GM06990 (cell line): ENCODE measurements around the gene MBLAC1.
A peak's percentile ranks its signal among the peaks of the same experiment; 100 is the strongest.

Experiments
- DNase-seq: peaks from one replicate; pipeline ENCODE4 v3.0.0-alpha.2; 2011; ENCODE audit not compliant: insufficient read length; ENCODE audit errors: extremely low read depth
- H3K27me3 ChIP-seq: replicated peaks from 2 replicates; pipeline ENCODE4 v1.6.0; 2011; ENCODE audit warnings: low read length; ENCODE audit not compliant: control insufficient read depth, insufficient read depth
- H3K36me3 ChIP-seq: 2 replicates; pipeline ENCODE4 v1.5.1; 2011; ENCODE audit warnings: low read length; ENCODE audit not compliant: control insufficient read depth, insufficient read depth
- H3K4me3 ChIP-seq: replicated peaks from 2 replicates; pipeline ENCODE4 v1.5.1; 2011; ENCODE audit warnings: low read depth, mild to moderate bottlenecking, control low read depth, low read length
- TF ChIP-seq, protein P1 (sequence below): IDR thresholded peaks from 2 replicates; pipeline ENCODE4 v1.5.1; 2011; ENCODE audit warnings: low read length, control low read depth, mild to moderate bottlenecking, inconsistent platforms; ENCODE audit not compliant: insufficient read depth, poor library complexity, severe bottlenecking

Gene MBLAC1

DNA sequence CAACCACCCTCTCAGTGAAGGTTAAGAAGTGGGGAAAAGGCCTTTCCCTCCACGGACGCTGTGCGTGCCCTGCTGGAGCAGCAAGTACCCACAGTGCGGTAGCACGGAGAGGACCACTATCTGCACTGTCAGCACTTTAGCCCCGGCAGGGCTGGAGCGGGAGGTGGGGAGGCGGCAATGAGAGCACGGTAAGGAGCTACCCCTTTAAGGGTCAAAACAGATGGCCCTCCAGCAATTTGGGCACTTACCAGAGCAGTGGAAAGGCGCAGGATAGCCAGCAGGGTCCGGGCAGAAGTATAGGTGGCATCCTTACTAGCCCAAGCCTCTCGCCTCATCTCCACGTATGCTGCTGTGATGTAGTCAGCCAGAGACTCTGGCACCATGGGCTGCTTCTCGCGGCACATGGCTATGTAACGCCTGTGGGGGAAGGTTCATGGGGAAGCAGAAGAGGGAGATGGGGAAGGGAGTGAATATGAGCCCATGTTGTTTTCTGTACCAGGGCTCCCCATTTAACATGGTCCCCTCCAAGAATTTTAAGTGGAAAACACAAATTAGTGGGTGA, 32.8 kb upstream of the MBLAC1 start:
- Histone ChIP-seq H3K27me3 (no peaks in the 10 kb centered on the region), H3K4me3 (no peak overlapping the region), H3K36me3 (peaks cover 68% of the 10 kb centered on the region)
- TF ChIP-seq, protein P1, sequence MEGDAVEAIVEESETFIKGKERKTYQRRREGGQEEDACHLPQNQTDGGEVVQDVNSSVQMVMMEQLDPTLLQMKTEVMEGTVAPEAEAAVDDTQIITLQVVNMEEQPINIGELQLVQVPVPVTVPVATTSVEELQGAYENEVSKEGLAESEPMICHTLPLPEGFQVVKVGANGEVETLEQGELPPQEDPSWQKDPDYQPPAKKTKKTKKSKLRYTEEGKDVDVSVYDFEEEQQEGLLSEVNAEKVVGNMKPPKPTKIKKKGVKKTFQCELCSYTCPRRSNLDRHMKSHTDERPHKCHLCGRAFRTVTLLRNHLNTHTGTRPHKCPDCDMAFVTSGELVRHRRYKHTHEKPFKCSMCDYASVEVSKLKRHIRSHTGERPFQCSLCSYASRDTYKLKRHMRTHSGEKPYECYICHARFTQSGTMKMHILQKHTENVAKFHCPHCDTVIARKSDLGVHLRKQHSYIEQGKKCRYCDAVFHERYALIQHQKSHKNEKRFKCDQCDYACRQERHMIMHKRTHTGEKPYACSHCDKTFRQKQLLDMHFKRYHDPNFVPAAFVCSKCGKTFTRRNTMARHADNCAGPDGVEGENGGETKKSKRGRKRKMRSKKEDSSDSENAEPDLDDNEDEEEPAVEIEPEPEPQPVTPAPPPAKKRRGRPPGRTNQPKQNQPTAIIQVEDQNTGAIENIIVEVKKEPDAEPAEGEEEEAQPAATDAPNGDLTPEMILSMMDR, result no peak
- no peak for DNase-seq

DNA sequence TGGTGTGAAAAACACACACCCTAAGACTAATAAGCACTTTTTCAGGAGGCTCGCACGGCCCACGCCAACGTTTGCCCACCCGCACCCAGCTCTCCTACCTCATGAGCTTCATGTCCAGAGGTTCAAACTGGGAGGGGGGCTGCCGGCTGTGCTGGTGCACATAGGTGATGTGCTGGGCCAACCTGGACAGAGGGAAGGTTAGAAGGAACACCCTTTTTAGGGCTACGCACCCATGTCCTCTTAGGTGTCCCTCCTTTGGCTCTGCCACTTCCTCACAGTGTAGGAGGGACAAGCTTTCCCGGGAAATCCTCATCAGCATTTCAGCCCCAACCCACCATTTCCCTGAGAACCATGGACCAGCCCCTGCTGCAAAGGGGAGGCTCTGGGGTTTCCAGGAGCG, 31.5 kb upstream of the MBLAC1 start:
- Histone ChIP-seq H3K27me3 (no peaks in the 10 kb centered on the region), H3K36me3 (peaks cover 74% of the 10 kb centered on the region), H3K4me3 (no peak overlapping the region)
- DNase-seq, result no peak
- TF ChIP-seq, protein P1, result no peak

DNA sequence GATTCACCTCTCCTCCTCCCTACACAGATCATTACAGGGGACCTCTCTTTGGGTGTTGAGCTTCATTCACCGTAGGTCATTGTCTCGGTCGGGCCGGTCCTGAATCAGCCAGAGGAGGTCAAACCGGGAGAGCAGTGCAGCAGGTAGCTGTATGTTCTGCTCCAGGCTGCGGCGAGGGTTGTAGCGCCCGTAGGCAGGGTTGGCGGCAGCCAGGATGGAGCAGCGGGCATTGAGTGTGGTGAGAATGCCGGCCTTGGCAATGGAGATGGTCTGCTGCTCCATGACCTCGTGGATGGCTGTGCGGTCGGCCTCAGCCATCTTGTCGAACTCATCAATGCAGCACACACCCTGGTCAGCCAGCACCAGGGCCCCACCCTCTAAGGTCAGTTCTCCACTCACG, 31.1 kb upstream of the MBLAC1 start:
- TF ChIP-seq, protein P1, result no peak
- H3K27me3 ChIP-seq, result no peaks in the 10 kb centered on the region
- no peak for DNase-seq
- H3K4me3 ChIP-seq, result no peak overlapping the region
- peaks cover 70% of the 10 kb centered on the region for H3K36me3 ChIP-seq

DNA sequence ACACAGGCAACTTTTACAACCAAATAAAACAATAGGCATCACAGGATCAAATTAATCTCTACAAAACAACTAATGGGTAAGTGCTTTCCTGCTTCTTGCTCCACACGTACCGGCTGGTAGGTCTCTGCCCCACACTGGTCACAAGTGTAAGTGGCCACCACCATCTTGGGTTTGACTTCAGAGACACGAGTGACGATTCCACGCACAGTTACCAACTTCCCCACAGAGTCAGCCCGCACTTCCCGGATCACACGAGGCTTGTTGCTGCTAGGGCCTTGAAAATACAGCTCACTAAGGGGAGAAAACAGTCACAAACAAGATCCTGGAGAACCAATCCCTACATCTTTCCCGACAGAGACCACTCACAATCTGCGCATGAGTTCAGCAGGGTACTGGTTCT, 27.9 kb upstream of the MBLAC1 start:
- Histone ChIP-seq H3K4me3 (no peak overlapping the region), H3K36me3 (peaks cover 42% of the 10 kb centered on the region), H3K27me3 (no peaks in the 10 kb centered on the region)
- no peak for DNase-seq
- TF ChIP-seq, protein P1, result no peak

DNA sequence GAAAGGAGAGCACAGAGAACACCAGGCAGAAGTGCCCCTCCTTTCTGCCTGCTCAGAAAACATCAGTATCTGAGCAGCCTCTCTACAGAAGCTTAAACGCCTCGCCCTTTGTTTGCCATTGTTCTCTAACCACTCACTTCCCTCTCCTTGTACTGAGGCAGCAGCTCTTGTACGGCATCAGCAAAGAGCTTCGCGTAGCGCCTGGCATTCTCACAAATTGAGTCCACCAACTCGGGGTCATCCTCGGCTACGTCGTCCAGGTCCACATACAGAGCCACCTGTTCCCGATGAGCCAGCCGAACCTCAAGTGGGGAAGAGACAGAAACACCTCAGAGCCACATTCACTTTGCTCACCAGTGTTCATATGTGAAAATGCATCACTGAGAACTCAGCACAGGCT, 27.3 kb upstream of the MBLAC1 start:
- TF ChIP-seq, protein P1, result no peak
- Histone ChIP-seq H3K27me3 (no peaks in the 10 kb centered on the region), H3K36me3 (peaks cover 38% of the 10 kb centered on the region), H3K4me3 (peak overlapping the region; percentile 83)
- no peak for DNase-seq
